NB4 (cell line): ENCODE measurements around the gene MARK2.
A peak's percentile ranks its signal among the peaks of the same experiment; 100 is the strongest.

Experiments used
- DNase-seq: peaks from one replicate; pipeline ENCODE4 v3.0.0; 2010; ENCODE audit warnings: low read depth
- H3K4me3 ChIP-seq: one replicate; pipeline ENCODE4 v1.5.1; 2011; ENCODE audit warnings: mild to moderate bottlenecking, low read depth, low read length, moderate library complexity
- MYC ChIP-seq: IDR thresholded peaks from 2 replicates; pipeline ENCODE4 v1.6.1; 2011; ENCODE audit warnings: low read depth, low read length
- POLR2A ChIP-seq: IDR thresholded peaks from 2 replicates; pipeline ENCODE4 v1.6.1; 2011; ENCODE audit warnings: mild to moderate bottlenecking; ENCODE audit not compliant: insufficient read length; ENCODE audit errors: extremely low read depth
- TF ChIP-seq, protein P1 (sequence below): IDR thresholded peaks from 2 replicates; pipeline ENCODE4 v1.6.1; 2011; ENCODE audit warnings: low read depth, low read length
- TF ChIP-seq, protein P2 (sequence below): IDR thresholded peaks from one replicate; pipeline ENCODE4 v1.5.1; 2012; ENCODE audit warnings: low read depth, low read length

The MARK2 gene

DNA sequence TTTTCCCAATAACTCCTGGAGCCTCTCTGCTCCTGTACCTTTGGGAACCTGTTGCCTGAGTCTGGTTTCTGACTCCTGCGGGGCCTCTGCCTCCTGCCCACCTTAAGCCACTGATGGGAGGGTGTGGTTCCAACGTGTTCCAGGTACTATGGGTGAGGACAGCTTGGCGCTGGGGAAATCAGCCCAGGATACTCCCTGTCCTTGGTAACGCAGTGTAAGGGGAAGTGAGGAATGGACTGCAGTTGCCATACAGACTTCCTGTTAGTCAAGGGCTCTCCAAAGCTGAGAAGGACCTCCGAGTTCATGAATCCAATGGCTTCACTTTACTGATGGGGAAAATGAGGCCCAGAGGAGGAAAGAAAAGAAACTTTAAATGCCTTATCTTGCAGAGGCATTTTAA lies 1.2 kb upstream of the MARK2 start:
- H3K4me3 ChIP-seq, result no peak overlapping the region
- DNase-seq, result peak; percentile 57

DNA sequence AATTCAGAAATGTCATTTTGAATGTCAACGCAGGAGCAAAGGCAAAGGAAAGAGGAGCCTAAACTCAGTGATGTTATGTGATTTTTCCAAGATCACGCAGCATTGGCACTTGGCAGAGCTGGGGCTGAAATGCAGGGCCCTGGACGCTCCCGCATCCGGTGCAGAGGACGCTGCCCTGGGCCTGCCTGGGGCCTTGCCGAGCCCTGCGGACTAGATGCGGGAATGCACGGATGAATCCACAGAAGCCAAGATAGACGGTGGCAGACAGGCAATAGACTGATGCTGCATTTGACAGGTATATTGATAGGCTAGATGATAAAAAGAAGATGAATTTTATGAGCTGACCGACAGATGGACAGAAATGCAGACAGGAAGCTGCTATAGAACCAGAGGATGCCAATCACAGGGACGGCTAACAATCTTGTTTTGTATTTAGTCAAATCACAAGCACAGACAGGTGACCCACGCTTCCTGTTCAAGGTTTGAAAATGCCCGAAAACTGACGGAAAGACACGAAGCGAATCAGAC lies 696 bp upstream of the MARK2 start:
- no peak for DNase-seq
- H3K4me3 ChIP-seq, result peak overlapping the region; percentile 64
- TF ChIP-seq, protein P1, sequence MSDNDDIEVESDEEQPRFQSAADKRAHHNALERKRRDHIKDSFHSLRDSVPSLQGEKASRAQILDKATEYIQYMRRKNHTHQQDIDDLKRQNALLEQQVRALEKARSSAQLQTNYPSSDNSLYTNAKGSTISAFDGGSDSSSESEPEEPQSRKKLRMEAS, result no peak; the same call in 1 of the 2 replicates
- TF ChIP-seq MYC (no peak), POLR2A (no peak)
- TF ChIP-seq, protein P2, sequence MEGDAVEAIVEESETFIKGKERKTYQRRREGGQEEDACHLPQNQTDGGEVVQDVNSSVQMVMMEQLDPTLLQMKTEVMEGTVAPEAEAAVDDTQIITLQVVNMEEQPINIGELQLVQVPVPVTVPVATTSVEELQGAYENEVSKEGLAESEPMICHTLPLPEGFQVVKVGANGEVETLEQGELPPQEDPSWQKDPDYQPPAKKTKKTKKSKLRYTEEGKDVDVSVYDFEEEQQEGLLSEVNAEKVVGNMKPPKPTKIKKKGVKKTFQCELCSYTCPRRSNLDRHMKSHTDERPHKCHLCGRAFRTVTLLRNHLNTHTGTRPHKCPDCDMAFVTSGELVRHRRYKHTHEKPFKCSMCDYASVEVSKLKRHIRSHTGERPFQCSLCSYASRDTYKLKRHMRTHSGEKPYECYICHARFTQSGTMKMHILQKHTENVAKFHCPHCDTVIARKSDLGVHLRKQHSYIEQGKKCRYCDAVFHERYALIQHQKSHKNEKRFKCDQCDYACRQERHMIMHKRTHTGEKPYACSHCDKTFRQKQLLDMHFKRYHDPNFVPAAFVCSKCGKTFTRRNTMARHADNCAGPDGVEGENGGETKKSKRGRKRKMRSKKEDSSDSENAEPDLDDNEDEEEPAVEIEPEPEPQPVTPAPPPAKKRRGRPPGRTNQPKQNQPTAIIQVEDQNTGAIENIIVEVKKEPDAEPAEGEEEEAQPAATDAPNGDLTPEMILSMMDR, result no peak

More for the DNA sequence above, 1.2 kb upstream of the MARK2 start:
- no peak for TF ChIP-seq MYC
- TF ChIP-seq POLR2A, result no peak
- TF ChIP-seq, protein P1, result no peak
- TF ChIP-seq, protein P2, result no peak

DNA sequence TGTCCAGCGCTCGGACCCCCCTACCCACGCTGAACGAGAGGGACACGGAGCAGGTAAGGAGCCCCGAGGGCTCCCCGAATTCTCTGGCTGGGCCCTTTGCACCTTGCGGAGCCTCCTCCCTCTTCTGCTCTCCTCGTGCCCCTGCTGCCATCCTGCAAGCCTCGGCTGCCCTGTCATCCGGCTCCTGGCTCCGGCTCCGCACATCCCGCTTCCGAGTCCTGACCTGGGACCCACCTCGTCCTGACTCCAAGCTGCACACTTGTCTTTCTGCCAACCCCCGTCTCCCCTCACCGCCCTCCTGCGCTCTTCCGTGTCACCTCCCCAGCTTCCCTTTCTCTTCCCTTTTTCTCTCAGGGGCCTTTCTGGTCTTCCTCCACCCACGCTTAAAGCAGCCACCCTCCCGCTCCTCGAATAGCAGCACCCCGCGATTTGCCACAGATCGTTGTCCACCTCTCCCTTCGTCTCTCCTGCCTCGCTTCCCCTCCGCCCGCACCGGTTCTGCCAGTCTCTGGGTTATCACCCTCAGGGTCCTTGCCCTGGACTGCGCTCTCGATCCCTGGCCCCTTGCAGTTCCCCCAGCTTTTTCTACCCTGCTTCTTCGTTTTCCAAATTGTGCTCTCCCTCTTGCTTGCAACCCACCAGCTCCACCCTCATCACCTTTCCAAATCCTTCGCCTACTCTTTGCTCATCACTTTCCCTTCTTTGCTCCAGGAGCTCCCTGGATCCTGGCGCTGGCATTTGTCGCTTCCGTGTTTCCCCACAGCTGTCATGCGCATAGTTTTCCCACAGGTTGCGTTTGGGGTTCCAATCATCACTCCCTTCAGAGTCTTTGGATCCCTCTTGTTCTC lies 822 bp downstream of the MARK2 start:
- peak; percentile 83 for DNase-seq

DNA sequence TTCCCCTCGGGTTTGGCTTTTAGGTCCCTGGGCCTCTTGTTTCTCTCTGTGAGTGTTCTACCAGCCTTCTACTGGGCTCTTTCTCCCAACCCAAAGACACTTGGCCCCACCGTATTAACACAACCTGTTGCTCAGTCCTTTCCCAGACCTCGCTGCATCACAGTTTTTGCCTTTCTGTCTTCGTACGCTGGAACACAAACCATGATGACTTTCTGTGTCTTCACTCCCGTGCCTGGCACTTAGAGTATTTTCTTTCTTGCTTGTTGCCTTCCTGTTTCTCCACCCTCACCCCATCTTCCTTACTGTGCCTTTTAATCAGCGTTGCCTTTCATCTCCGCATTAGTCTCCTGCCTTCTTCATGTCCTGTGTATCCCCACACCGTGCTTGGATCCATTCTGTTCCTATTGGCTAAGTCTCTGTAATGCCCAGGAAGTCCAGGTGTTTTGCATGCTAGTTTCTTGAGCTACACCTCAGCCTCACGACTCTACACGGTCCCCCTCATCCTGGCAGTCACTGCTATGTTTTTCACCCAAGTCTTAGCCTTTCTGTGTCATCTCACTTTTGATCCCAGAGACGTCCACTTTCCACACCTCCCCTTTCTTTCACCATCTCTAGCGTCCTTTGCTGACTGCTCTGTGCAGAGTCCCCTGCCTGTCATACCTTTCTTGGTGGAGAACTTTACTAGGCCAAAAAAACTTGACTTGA lies 1.6 kb downstream of the MARK2 start:
- DNase-seq, result no peak
- peak overlapping the region; percentile 82 for H3K4me3 ChIP-seq
- TF ChIP-seq MYC, result no peak
- TF ChIP-seq POLR2A, result no peak
- TF ChIP-seq, protein P2, result no peak
- TF ChIP-seq, protein P1, result no peak

More for the DNA sequence above, 822 bp downstream of the MARK2 start:
- peak overlapping the region; percentile 82 for H3K4me3 ChIP-seq
- TF ChIP-seq POLR2A (peak; percentile 13), MYC (peak; percentile 23)
- TF ChIP-seq, protein P1, result peak; percentile 26; the same call in 1 of the 2 replicates
- TF ChIP-seq, protein P2, result no peak

DNA sequence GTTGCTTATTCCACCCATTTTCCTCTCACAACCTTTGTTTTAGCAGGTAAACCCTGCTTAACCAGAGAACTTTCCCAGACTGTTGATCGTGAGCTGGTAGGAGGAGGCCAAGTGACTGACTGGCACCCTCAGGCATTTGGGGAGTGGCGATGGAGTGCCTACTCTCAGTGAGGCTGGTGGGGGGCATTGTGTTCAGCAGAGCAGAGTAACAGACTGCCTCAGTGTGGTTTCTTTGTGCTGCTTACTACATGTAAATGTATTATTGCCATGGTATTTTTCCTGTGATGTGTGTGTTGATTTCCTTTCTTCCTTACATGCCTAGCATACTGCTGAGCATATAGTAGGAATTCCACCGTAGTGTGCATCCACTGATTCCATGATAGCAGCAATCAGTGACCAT lies 2.6 kb downstream of the MARK2 start:
- DNase-seq, result no peak
- TF ChIP-seq, protein P1, result no peak
- no peak for TF ChIP-seq POLR2A
- TF ChIP-seq MYC, result no peak
- TF ChIP-seq, protein P2, result no peak
- peak overlapping the region; percentile 82 for H3K4me3 ChIP-seq
